ENCODE measurements around the gene TIMM22.
"Not testable (repeated sequence)": the region's sequence is repeated elsewhere in the genome, so short reads cannot be mapped to it uniquely, and the experiment has no call there.

Gene TIMM22

DNA sequence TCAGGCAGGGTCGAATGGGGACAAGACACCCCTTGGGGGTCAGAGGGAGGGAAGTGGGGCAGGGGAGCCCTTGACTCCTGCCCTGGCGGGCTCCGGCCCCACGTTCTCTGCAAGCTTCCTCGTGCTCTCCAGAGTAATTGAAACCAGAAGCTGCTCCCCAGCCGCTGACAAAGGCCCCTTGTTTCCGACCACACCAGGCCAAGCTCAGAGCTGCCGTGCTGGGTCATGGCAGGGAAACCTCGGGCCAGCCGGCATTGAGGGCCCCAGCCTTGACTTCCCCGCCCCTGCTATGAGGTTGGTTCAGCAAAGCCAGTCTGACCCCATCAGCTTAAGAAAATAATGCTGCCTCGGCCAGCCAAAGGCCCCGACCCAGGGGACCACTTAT is 43.3 kb downstream of the TIMM22 start:
- DNase-seq: no peak

DNA sequence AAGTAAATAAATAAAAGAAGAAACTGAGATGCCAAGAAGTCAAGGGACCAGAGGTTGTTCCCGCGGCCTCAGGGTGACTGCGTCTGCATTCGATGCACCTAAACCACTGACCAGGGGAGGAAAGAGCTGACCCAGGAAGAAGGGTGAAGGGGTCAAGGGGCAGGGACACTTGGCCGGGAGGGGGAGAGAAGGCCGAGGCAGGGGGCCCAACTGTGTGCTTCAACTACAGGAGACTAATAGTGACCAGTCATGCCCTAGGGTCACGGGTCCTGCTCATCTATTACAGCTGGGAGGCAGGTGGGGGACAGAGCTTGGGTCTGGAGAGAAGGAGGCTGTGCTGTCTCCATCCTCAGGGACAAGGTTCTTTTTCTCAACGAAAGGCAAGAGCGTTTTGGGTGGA is 44.8 kb downstream of the TIMM22 start:
- no peak for DNase-seq

DNA sequence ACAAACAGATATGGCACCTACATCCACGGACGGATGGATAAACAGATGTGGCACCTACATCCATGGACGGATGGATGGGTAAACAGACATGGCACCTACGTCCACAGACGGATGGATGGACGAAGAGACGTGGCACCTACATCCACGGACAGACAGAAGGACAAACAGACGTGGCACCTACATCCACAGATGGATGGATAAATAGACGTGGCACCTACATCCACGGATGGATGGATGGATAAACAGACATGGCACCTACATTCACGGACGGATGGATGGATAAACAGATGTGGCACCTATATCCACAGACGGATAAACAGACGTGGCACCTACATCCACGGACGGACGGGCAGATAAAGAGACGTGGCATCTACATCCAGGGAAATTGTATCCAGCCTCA is 45.6 kb downstream of the TIMM22 start:
- no peak for DNase-seq

DNA sequence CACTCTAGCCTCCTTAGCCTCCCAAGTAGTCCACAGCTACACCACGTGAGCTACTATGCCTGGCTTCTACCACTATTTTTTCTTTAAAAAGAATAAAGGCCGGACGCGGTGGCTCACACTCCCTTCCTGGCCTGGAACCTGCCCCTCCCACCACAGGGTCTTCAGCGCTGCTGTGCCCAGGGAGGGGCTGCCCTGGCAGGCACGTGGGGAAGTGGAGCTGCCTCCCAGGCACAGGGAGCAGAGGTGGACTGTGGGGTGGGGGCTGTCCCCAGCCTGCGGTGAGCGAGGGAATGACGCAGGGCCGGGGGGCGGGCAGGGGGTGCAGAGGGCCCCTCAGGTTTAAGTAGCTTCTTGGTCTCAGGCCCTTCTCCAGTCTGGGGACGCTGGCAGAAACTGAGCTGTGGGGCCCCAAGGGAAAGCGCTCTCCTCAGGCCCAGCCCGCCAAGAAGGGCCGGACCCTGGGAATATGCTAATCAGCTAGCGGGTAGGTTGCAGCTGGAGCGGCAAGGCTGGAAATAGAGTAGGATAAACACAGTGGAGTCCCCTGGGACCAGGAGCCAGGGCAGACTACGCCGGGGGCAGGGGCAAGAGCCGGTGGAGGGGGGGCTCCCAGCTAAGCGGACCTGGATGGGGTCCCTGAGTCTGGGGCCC is 46.8 kb downstream of the TIMM22 start:
- no peak for DNase-seq

DNA sequence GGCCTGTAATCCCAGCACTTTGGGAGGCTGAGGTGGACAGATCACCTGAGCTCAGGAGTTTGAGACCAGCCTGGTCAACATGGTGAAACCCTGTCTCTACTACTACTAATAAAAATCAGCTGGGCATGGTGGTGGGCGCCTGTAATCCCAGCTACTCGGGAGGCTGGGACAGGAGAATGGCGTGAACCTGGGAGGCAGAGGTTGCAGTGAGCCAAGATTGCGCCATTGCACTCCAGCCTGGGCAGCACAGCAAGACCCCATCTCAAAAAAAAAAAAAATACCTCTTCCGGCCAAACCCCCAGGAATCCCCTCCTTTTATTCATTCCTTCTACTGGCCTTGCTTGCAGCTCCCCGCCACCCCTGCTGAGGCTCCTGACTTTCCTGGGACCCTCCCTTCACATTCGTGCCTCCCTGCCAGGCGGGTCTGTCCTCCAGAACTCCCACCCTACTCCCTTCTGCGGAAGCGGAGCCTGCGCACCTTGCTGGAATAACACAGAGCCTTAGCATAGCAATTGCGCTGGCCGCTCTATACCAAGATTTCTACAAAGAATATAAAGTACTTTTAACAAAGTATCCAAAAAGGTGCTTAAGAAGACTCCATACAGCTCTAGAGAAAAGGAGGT is 47.6 kb downstream of the TIMM22 start:
- not testable (repeated sequence) for DNase-seq

DNA sequence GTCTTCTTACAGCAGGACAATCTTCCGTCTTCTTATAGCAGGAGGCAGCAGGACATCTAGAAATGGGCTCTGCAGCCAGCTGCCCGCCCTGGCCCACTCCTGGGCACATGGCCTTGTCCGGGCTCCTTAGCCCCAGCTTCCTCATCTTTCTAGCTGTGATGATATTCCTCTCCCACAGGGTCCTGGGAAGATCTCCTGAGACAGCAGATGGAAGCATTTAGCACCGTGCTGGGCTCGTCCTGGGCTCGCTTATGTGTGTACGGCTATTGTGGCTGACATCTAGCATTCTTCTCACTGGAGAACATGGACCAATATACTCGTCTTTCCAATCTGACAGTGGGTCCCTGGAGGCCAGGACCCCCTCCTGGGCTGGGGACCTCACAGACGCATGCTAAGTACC is 48.5 kb downstream of the TIMM22 start:
- no peak for DNase-seq

DNA sequence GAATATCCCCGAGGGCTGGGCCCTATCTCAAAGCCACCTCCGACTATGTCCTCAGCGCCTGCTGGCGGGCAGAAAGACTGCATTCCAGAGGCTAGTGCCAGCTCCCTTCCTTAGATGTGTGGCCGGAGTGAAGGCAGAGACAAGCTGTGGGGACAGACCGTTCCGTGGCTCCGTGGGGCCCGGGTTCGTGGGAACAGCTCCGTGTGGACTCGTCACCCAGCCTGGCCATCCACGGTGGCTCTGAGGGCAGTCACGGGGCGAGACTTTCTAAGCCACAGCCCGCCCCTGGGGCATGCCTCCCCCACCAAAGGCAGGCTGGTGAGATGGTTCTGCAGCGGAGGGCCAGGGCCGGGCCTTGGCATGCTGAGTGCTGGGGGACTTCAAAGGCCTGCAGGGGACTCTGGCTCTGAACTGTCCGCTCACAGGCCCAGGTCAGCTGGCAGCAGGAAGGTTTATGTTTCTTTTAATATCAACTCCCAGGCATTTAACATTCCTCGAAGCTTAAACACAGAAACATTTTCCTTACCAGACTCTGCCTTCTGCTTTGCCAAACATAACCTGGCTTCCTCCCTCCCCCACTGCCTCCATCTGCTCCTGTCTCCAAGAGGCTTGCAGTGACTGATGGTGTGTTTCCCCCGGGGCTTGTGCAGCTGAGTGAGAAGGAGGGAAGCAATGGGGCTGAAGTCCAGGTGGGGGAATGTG is 50.4 kb downstream of the TIMM22 start:
- DNase-seq: no peak

DNA sequence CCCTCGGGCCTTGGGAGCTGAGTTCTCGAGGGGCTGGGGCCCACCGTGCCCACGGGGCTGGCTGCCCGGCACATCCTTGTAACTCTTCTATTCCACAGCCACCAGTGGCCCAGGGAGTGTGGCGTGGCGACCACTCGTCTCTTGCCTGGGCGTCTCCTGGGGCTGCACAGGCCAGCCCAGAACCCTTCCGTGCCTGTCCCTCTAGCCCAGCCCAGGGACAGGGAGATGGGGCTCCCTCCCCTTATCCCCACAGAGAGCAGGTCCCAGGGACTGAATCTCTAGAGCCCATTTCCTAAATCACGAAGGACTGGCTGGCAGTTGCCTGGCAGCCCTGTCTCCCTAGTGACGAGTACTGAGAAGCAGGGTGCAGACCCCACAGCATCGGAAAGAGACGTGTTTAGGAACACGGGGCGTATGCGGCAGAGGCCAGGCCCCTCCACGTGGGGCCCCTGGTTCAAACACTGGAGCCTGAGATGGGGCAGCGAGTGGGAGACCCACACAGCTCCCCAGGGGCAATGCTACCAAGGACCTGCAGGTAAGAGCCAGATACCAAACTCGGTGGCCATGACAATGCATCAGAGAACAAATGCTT is 51.0 kb downstream of the TIMM22 start:
- no peak for DNase-seq

DNA sequence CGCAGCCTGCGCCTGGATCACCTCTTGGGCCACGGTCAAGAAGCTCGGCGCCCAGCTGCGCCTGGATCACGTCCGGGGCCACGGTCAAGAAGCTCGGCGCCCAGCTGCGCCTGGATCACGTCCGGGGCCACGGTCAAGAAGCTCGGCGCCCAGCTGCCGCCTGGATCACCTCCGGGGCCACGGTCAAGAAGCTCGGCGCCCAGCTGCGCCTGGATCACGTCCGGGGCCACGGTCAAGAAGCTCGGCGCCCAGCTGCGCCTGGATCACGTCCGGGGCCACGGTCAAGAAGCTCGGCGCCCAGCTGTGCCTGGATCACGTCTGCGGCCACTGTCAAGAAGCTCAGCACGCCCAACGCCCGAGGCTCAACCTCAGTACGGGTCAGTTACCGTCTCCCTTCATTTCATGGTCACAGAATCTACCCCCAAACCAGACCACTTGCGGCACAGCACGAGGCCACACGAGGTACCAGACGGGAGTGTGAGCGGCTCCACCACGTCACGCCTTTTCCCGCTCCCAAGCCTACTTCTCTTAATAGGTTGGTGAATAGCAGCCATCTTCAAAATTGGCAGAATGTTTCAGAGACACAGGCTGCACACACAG is 51.7 kb downstream of the TIMM22 start:
- not testable (repeated sequence) for DNase-seq

DNA sequence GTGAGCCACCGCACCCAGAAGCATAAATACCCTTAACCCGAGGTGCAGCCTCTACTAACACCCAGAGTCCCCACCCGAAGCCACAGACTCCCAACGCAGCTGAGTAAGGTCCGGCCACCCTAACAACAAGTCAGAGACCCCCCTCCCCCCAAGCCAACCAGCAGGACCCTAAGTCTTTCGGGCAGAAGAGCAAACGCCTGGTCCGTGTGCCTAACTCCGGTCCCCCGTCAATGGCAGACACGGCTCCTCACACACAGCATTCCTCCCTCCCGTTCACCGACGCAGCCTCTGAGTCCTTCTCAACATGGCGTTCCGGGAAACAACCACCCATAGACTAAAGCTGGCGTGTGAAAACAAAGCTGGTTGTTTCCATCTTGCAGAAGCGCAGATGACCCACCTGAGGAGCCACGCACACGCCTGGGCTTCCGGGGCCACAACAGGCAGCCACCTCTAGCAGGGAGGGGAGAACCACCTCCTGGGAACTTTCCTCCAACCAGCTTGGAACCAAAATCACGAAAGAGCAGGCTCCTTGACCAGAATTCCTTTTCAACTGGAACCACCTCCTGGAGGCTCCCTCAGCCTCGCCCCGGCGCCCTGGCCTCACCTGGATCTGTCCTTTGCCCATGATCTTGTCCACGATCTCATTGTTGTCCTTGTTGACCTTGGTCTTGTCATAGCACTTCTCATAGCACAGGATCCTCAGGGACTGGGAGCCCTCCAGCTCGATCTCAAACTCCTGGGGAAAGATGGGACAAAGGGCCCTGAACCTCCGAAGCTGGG is 52.7 kb downstream of the TIMM22 start:
- no peak for DNase-seq

DNA sequence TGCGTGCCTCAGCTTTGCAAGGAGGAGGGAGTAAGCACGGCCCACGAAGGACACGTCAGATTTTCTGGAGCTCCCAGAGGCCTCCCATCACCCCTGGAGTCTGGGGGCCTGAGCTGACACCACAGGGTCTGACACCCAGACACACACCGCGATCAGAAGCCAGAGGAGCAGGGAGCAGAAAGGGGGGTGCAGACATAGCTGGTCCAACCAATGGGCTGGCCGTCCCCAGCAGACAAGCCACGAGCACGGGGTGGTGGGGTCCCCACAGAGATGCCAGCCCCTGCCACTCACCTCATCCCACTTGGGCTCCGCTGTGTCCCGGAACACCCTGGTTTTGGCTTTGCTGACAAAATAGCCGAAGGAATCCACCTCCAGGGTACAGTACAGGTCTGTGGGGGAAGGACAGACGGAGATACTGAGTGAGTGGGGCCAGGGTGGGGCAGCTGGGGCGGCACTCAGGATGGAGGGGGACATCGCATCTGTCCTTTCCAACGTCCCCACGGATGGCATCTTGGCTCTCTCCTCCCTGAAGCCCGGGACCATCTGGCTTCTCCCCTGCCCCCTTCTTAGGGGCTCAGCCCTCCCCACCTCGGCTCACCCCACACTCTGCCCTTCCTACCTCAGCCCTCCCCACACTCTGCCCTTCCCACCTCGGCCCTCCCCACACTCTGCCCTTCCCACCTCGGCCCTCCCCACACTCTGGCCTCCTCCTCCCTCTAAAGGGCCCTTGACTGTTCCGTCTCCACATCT is 53.5 kb downstream of the TIMM22 start:
- DNase-seq: no peak

DNA sequence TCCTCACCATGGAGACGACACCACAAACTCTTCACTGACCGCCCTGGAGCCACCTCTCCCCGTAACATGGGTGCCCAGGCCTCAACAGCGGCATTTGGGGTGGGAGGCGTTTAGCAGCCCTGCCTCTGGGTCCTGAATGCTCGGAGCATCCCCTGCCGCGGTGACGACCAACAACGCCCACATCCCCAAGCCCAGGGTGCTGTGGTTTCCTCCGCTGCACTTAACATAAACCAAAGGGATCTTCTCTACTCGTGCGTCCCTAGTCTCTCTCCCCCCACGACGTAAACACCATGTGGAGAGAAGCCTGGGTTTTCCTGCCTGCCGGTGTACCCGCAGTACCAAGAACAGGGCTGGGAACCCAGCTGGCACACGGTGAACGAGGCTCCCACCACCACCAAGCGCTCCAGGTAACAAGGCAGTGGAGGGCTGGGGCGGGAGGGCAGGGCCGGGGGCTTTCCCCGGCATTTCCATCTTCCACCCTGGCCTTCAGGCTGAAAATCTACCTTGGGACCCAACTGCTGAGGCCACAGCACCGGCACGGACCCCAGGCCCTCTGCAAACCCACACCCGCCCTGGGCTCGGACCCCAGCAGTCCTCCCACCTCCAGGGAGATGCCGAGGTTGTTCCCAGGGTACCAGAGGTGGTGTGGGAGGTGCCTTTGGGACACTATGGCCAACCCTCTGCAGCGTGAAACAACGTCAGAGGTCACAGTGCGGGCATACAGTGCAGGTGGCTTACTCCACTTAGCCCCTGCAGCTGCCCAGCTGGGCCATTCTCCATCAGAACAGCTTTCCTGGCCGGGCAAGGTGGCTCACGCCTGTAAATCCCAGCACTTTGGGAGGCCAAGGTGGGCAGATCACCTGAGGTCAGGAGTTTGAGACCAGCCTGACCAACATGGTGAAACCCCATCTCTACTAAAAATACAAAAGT is 54.3 kb downstream of the TIMM22 start:
- no peak for DNase-seq

Measured in NCI-H345 (cell line).